Spleen (tissue), 7 donors: Measurements from ENCODE around the gene CA9.

Experiments
- CTCF ChIP-seq, 11 experiments: fragments of 200-600 bp in 7 of 11; fragments of 450-650 bp in 4 of 11; sonication (generic) in 4 of 11; IDR thresholded peaks in 8 of 11; conservative IDR thresholded peaks in 3 of 11; 1 replicate in 7 of 11; 2 replicates in 4 of 11; pipeline versions ENCODE4 v1.4.0 to v1.8.0; 2016 to 2021; ENCODE audit warnings: antibody characterized with exemption in 11 of 11, inconsistent platforms in 4 of 11, mild to moderate bottlenecking in 1 of 11
- POLR2A ChIP-seq, 3 donors: fragments of 450-650 bp; IDR thresholded peaks; one replicate each; pipeline ENCODE4 v1.5.1; 2017; ENCODE audit warnings: antibody characterized with exemption in 3 of 3, mild to moderate bottlenecking in 1 of 3
- POLR2AphosphoS5 ChIP-seq, 3 donors: sonication (generic); formaldehyde crosslinking; IDR thresholded peaks; one replicate each; pipeline ENCODE4 v1.5.1; 2017; ENCODE audit warnings: antibody characterized with exemption in 3 of 3
- donor health status: DM: no; HTN: no; CAD: no; lungs with moderate emphysema.
- donor health status: DM: no; HTN: no; CAD: no.
- donor health status: DM: no; HTN: no; CAD: no.

GRCh38 chr9:35697486-35697885 lies 23.8 kb downstream of the CA9 start:
- TF ChIP-seq CTCF (IDR thresholded peaks at IDR 0.05 in 8 of 11, conservative IDR thresholded peaks at IDR 0.05 in 3 of 11), result no peak
- no peak for TF ChIP-seq POLR2A (IDR thresholded peaks at IDR 0.05)
- no peak for TF ChIP-seq POLR2AphosphoS5 (IDR thresholded peaks at IDR 0.05)
